HUDEP-2 (cell line): ENCODE measurements around the gene NPR2.

Experiments
- DNase-seq, 76 experiments: peaks; one replicate each; lab custom pipeline; 2025; ENCODE audit not compliant: unreplicated experiment in 76 of 76; lab: John Stamatoyannopoulos, UW

NPR2 gene

GRCh38 chr9:35763181-35763580, 28.2 kb upstream of the NPR2 start:
- DNase-seq = no peak

GRCh38 chr9:35763803-35764202, 27.6 kb upstream of the NPR2 start:
- no peak for DNase-seq

GRCh38 chr9:35766997-35767396, 24.4 kb upstream of the NPR2 start:
- no peak for DNase-seq

- DNase-seq = no peak
These were observed 23.9 kb upstream of the NPR2 start for GRCh38 chr9:35767458-35767857.

GRCh38 chr9:35769763-35770162, 21.6 kb upstream of the NPR2 start:
- DNase-seq = no peak

- DNase-seq = no peak
These were observed 20.3 kb upstream of the NPR2 start for GRCh38 chr9:35771075-35771433.

- peak in 10 of 76 experiments; percentile 7 to 36 (median 15) for DNase-seq
These were observed 19.9 kb upstream of the NPR2 start for GRCh38 chr9:35771534-35771933.

- DNase-seq = no peak
These were observed 19.4 kb upstream of the NPR2 start for GRCh38 chr9:35771943-35772342.

- DNase-seq = no peak
These were observed 16.3 kb upstream of the NPR2 start for GRCh38 chr9:35774907-35775635.

GRCh38 chr9:35776018-35776417, 15.4 kb upstream of the NPR2 start:
- no peak for DNase-seq

- no peak for DNase-seq
These were observed 12.9 kb upstream of the NPR2 start for GRCh38 chr9:35778496-35778895.

GRCh38 chr9:35781066-35781465, 10.3 kb upstream of the NPR2 start:
- no peak for DNase-seq

- no peak for DNase-seq
These were observed 8.0 kb upstream of the NPR2 start for GRCh38 chr9:35783418-35783817.

- no peak for DNase-seq
These were observed 1.9 kb upstream of the NPR2 start for GRCh38 chr9:35789541-35789940.

- DNase-seq = no peak
These were observed 1.4 kb upstream of the NPR2 start for GRCh38 chr9:35790025-35790384.

GRCh38 chr9:35790385-35791296, 750 bp upstream of the NPR2 start:
- DNase-seq = peak in 51 of 76 experiments; percentile 1 to 64 (median 30)

- no peak for DNase-seq
These were observed 828 bp downstream of the NPR2 start for GRCh38 chr9:35792024-35792813.

GRCh38 chr9:35792826-35793225, 1.4 kb downstream of the NPR2 start:
- no peak for DNase-seq

GRCh38 chr9:35793461-35793860, 2.1 kb downstream of the NPR2 start:
- no peak for DNase-seq

- no peak for DNase-seq
These were observed 4.3 kb downstream of the NPR2 start for GRCh38 chr9:35795695-35796094.
